Subcutaneous abdominal adipose tissue (tissue), 5 donors: ENCODE results near the gene PCDH9.

Source experiments
- H3K27ac ChIP-seq: one replicate; pipeline ENCODE4 v1.7.0; 2013; ENCODE audit warnings: low read depth, mild to moderate bottlenecking, inconsistent platforms, low read length, moderate library complexity
- H3K27me3 ChIP-seq, 5 donors: one replicate each; pipeline ENCODE4 v1.7.0; 2013; ENCODE audit warnings: low read length in 5 of 5, inconsistent platforms in 1 of 5; ENCODE audit not compliant: control insufficient read depth in 5 of 5, insufficient read depth in 4 of 5
- H3K36me3 ChIP-seq, 5 donors: one replicate each; pipeline ENCODE4 v1.7.0; 2013; ENCODE audit warnings: low read length in 5 of 5; ENCODE audit not compliant: control insufficient read depth in 5 of 5, insufficient read depth in 5 of 5
- H3K4me1 ChIP-seq, 5 donors: one replicate each; pipeline ENCODE4 v1.7.0; 2013; ENCODE audit warnings: low read length in 5 of 5, mild to moderate bottlenecking in 3 of 5, moderate library complexity in 1 of 5; ENCODE audit not compliant: control insufficient read depth in 5 of 5, insufficient read depth in 5 of 5
- H3K4me3 ChIP-seq, 5 donors: one replicate each; pipeline ENCODE4 v1.7.0; 2013; ENCODE audit warnings: low read length in 5 of 5, low read depth in 1 of 5
- H3K9ac ChIP-seq, 5 donors: one replicate each; pipeline ENCODE4 v1.7.0; 2013; ENCODE audit warnings: low read length in 5 of 5, mild to moderate bottlenecking in 4 of 5, moderate library complexity in 3 of 5
- H3K9me3 ChIP-seq, 5 donors: one replicate each; pipeline ENCODE4 v1.7.0; 2013; ENCODE audit warnings: low read length in 5 of 5; ENCODE audit not compliant: control insufficient read depth in 5 of 5
- donor health status: healthy.
- donor health status: healthy.
- donor health status: healthy.
- donor health status: healthy.
- donor health status: healthy.

Gene PCDH9

GRCh38 chr13:66519259-66519658 is 710.9 kb downstream of the PCDH9 start:
- Histone ChIP-seq H3K4me1 (peaks cover 0 to 7% (median 0%) of the 10 kb centered on the region in 5 donors), H3K27me3 (no peaks in the 10 kb centered on the region), H3K27ac (no peak overlapping the region), H3K36me3 (no peaks in the 10 kb centered on the region), H3K9ac (no peak overlapping the region), H3K4me3 (no peak overlapping the region), H3K9me3 (no peaks in the 10 kb centered on the region)

DNA sequence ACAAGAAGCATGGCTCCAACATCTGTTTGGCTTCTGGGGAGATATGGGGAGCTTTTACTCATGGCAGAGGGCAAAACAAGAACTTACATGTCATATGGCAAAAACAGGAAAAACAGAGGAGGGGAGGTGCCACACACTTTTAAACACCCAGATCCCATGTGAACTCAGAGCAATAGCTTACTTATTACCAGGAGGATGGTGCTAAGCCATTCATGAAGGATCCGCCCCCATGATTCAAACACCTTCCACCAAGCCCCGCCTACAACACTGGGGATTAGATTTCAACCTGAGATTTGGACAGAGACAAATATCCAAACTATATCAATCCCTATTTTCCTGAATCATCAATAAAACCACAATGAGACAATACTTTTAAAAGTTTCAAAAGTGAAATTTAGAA is 712.1 kb downstream of the PCDH9 start:
- Histone ChIP-seq H3K4me1 (peaks cover 0 to 7% (median 0%) of the 10 kb centered on the region in 5 donors), H3K9me3 (no peaks in the 10 kb centered on the region), H3K9ac (no peak overlapping the region), H3K4me3 (no peak overlapping the region), H3K36me3 (no peaks in the 10 kb centered on the region), H3K27ac (no peak overlapping the region), H3K27me3 (no peaks in the 10 kb centered on the region)

- Histone ChIP-seq H3K27ac (no peak overlapping the region), H3K36me3 (no peaks in the 10 kb centered on the region), H3K9me3 (no peaks in the 10 kb centered on the region), H3K27me3 (no peaks in the 10 kb centered on the region), H3K4me3 (no peak overlapping the region), H3K9ac (no peak overlapping the region), H3K4me1 (no peaks in the 10 kb centered on the region)
These were observed 716.4 kb downstream of the PCDH9 start for GRCh38 chr13:66513728-66514127.

DNA sequence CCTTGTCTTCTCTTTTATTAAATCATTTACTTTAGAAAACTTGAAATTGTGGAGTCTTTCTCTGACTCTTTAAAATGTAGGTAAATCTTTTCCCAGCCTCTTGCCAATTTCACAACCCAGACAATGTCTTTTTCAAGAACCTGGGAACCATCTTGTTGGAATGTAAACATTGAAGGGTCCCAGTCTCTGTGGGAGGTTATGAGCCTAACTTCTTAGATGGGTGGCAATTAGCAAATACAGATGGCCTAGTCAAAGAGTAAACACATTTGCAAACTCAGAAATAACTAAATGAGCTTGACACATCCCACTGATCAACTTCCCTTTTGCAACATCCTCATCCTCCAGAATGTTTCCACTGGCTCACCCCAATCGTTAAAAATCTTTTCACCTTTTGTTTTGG is 721.0 kb downstream of the PCDH9 start:
- Histone ChIP-seq H3K4me3 (no peak overlapping the region), H3K27ac (no peak overlapping the region), H3K9ac (no peak overlapping the region), H3K36me3 (no peaks in the 10 kb centered on the region), H3K9me3 (no peaks in the 10 kb centered on the region), H3K4me1 (no peaks in the 10 kb centered on the region), H3K27me3 (no peaks in the 10 kb centered on the region)

- Histone ChIP-seq H3K27ac (no peak overlapping the region), H3K27me3 (no peaks in the 10 kb centered on the region), H3K9ac (no peak overlapping the region), H3K36me3 (no peaks in the 10 kb centered on the region), H3K4me1 (no peaks in the 10 kb centered on the region), H3K9me3 (no peaks in the 10 kb centered on the region), H3K4me3 (no peak overlapping the region)
These were observed 721.8 kb downstream of the PCDH9 start for GRCh38 chr13:66508153-66508909.

DNA sequence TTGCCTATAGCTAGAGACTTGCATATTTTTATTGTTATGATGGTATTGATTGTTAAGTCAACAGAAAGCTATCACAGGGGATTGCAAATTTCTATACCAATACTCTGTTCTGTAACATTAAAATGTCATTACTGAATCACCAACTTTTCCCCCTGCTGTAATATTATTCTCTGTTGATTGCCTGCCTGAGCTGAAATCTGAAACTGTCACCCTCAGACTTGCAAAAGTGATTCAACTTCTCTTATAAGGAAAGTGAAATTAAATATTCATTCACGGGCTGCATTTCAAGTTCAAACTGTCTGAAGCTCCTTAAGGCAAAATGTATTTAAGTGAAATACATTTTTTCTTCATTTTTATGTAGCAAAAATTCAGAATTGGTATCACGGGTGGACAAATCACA is 723.2 kb downstream of the PCDH9 start:
- Histone ChIP-seq H3K9me3 (no peaks in the 10 kb centered on the region), H3K4me3 (no peak overlapping the region), H3K27me3 (no peaks in the 10 kb centered on the region), H3K4me1 (no peaks in the 10 kb centered on the region), H3K9ac (no peak overlapping the region), H3K27ac (no peak overlapping the region), H3K36me3 (no peaks in the 10 kb centered on the region)

DNA sequence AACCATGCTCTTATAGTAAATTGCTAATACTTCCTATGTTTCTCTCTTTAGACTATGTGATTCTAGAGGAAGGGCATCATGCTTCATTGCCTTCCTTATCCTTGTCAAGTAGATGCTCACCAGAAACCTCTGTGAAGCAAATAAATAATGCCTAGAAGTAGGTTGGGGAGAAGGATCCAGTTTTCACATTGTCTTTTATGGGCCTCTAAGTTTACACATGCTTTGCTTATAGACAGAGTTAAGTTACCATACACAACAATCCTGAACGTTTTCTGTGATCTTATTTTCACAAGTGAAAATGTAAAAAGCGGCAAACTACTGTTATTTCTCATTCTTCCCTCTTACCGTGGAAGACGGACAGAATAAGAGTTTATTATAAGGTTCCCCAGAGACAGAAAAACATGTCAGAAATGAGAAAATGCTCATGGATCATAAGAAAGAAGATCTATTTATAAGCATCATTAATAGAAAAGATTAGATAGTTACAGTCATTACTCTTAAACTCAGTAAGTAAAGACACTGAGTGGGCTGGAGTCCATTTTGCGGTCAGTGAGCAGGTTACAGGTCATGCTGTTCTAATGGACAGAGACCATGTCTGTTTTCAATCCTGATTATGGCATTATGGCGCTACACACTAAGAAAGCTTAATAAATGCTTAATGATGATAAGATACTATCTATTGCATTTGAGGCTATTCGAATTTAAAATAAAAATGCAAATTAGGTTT is 723.9 kb downstream of the PCDH9 start:
- H3K4me3 ChIP-seq: no peak overlapping the region
- H3K9ac ChIP-seq: no peak overlapping the region
- no peaks in the 10 kb centered on the region for H3K4me1 ChIP-seq
- no peaks in the 10 kb centered on the region for H3K9me3 ChIP-seq
- no peak overlapping the region for H3K27ac ChIP-seq
- H3K27me3 ChIP-seq: no peaks in the 10 kb centered on the region
- no peaks in the 10 kb centered on the region for H3K36me3 ChIP-seq

DNA sequence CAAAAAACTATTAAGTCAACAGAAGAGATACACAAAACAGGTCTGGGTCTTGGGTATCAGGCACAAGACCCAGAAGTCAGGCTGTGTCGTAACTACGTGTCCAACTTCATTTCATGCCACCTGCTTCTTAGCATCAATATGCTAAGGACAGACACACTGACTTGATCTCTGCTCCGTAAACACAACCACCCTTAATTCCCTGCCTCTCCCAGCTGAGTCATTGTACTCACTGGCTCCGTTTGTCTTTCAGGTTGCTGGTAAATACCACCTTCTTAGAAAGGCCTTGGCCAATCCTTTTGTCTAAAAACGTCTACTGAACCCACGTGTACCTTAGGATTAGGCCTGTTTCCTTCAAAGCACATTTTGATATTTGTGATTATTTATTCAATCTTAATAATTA is 726.2 kb downstream of the PCDH9 start:
- no peaks in the 10 kb centered on the region for H3K36me3 ChIP-seq
- no peak overlapping the region for H3K27ac ChIP-seq
- H3K9me3 ChIP-seq: no peaks in the 10 kb centered on the region
- H3K4me3 ChIP-seq: no peak overlapping the region
- no peaks in the 10 kb centered on the region for H3K4me1 ChIP-seq
- H3K9ac ChIP-seq: no peak overlapping the region
- H3K27me3 ChIP-seq: no peaks in the 10 kb centered on the region

GRCh38 chr13:66501181-66501580 is 729.0 kb downstream of the PCDH9 start:
- Histone ChIP-seq H3K4me3 (no peak overlapping the region), H3K27ac (no peak overlapping the region), H3K36me3 (no peaks in the 10 kb centered on the region), H3K4me1 (no peaks in the 10 kb centered on the region), H3K9ac (no peak overlapping the region), H3K27me3 (no peaks in the 10 kb centered on the region), H3K9me3 (no peaks in the 10 kb centered on the region)

GRCh38 chr13:66492479-66492878 is 737.7 kb downstream of the PCDH9 start:
- Histone ChIP-seq H3K9me3 (no peaks in the 10 kb centered on the region), H3K9ac (no peak overlapping the region), H3K27me3 (no peaks in the 10 kb centered on the region), H3K27ac (no peak overlapping the region), H3K4me3 (no peak overlapping the region), H3K36me3 (no peaks in the 10 kb centered on the region), H3K4me1 (no peaks in the 10 kb centered on the region)
